Caco-2 (cell line): ENCODE data around the gene PRR29. TPM values are rescaled to one million over a fixed set of nuclear protein-coding genes. Genes with fewer than 3 reads are reported as not detected.

Experiments
- BruUV-seq: library from RNA; stranded (reverse); fragments of 400-500 nt; replicated peaks from 2 replicates; lab custom pipeline; 2021; lab: Mats Ljungman, UMichigan
- CTCF ChIA-PET: fragments of 300-600 bp; sonication (Branson Sonifier 250); formaldehyde crosslinking; loops from one replicate; lab custom pipeline; 2022; ENCODE audit warnings: antibody characterized with exemption; lab: Charles Lee
- POLR2A ChIA-PET: fragments of 300-600 bp; sonication (Branson Sonifier 250); formaldehyde crosslinking; loops from one replicate; lab custom pipeline; 2022; ENCODE audit warnings: antibody characterized with exemption; lab: Charles Lee
- DNase-seq, 2 experiments: peaks; one replicate each; pipeline versions ENCODE4 v3.0.0 to v3.0.0-alpha.2; 2020 to 2022
- H3K27me3 ChIP-seq: replicated peaks from 2 replicates; pipeline ENCODE4 v1.6.0; 2011; ENCODE audit warnings: low read length; ENCODE audit not compliant: control insufficient read depth, insufficient read depth
- H3K36me3 ChIP-seq: 2 replicates; pipeline ENCODE4 v1.5.1; 2011; ENCODE audit warnings: low read length; ENCODE audit not compliant: control insufficient read depth, insufficient read depth
- H3K4me1 ChIP-seq: fragments of 250-450 bp; sonication (Bioruptor Pico); 2 replicates; pipeline ENCODE4 v1.5.1; 2020; ENCODE audit warnings: mild to moderate bottlenecking
- H3K4me3 ChIP-seq: 2 replicates; pipeline ENCODE4 v1.5.1; 2011; ENCODE audit warnings: low read depth, mild to moderate bottlenecking, control low read depth, low read length
- H3K9me3 ChIP-seq: fragments of 250-450 bp; sonication (Bioruptor Pico); 2 replicates; pipeline ENCODE4 v1.5.1; 2020; ENCODE audit warnings: mild to moderate bottlenecking, moderate library complexity
- H3K27ac Mint-ChIP-seq: one replicate; pipeline ENCODE4 v1.8.0; 2022; ENCODE audit warnings: mixed read lengths; ENCODE audit not compliant: unreplicated experiment
- H3K27me3 Mint-ChIP-seq: one replicate; pipeline ENCODE4 v1.8.0; 2022; ENCODE audit warnings: mixed read lengths; ENCODE audit not compliant: insufficient read depth, unreplicated experiment
- H3K36me3 Mint-ChIP-seq: one replicate; pipeline ENCODE4 v1.8.0; 2022; ENCODE audit warnings: mild to moderate bottlenecking, mixed read lengths; ENCODE audit not compliant: insufficient read depth, unreplicated experiment
- H3K4me1 Mint-ChIP-seq: one replicate; pipeline ENCODE4 v1.8.0; 2022; ENCODE audit warnings: low read depth, mixed read lengths; ENCODE audit not compliant: unreplicated experiment
- H3K4me3 Mint-ChIP-seq: one replicate; pipeline ENCODE4 v1.8.0; 2022; ENCODE audit warnings: mild to moderate bottlenecking, moderate library complexity, mixed read lengths; ENCODE audit not compliant: unreplicated experiment
- H3K9me3 Mint-ChIP-seq: one replicate; pipeline ENCODE4 v1.8.0; 2022; ENCODE audit warnings: mixed read lengths; ENCODE audit not compliant: unreplicated experiment
- intact Hi-C: fragments of 100-400 bp; cut with micrococcal nuclease; formaldehyde crosslinking; loops from one replicate; pipeline ENCODE4 v1.10.0; 2022; ENCODE audit not compliant: unreplicated experiment
- total RNA-seq: library from RNA; stranded (reverse); gene quantifications from 2 replicates; pipeline ENCODE4 v1.2.3, GENCODE V29; 2022
- TF ChIP-seq, protein P1 (sequence below), 2 experiments: fragments of 200-600 bp in 1 of 2; IDR thresholded peaks; 1 replicate in 1 of 2; 2 replicates in 1 of 2; pipeline versions ENCODE4 v1.5.1 to v1.8.0; 2011 to 2022; ENCODE audit warnings: antibody characterized with exemption in 1 of 2, control low read depth in 1 of 2, inconsistent platforms in 1 of 2, low read depth in 1 of 2, low read length in 1 of 2, mild to moderate bottlenecking in 1 of 2, moderate library complexity in 1 of 2; ENCODE audit not compliant: insufficient read depth in 1 of 2, severe bottlenecking in 1 of 2, unreplicated experiment in 1 of 2

PRR29 gene
- total RNA-seq, 1 experiment from 2014 or later: not detected

DNA sequence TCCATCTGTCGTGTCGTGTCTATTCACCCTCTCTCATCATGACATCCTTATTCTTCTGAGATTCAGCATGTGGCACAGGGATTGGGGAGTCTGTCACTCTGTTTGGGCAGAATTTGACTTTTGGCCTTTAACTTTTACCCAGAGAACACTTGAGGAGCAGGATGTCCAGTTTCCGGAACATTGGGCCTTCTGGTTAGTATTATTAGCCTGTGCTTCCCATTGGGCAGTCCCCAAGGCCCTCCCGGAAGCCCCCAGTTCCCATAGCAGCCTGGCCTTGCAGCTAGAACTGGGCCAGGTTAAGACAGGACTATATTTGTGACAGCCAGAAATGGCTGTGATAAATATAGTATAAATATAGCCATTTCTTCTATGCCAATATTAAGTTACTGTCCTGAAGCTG is 35.0 kb upstream of the PRR29 start:
- Mint-ChIP-seq H3K36me3 (no peaks in the 10 kb centered on the region), H3K27me3 (peaks cover 3% of the 10 kb centered on the region), H3K9me3 (no peaks in the 10 kb centered on the region), H3K4me1 (no peaks in the 10 kb centered on the region), H3K4me3 (no peak overlapping the region), H3K27ac (no peak overlapping the region)
- BruUV-seq: no TSS peak
- ChIA-PET CTCF (interaction anchor here (1.8 kb wide), 1 partner anchor 17 kb away, joined by 5 read pairs; no protein-coding TSS in a partner anchor), POLR2A (no interaction called here)
- Histone ChIP-seq H3K27me3 (no peaks in the 10 kb centered on the region; the same call in 1 of the 2 replicates), H3K4me3 (no peak overlapping the region), H3K9me3 (no peaks in the 10 kb centered on the region), H3K36me3 (no peaks in the 10 kb centered on the region), H3K4me1 (no peaks in the 10 kb centered on the region)
- TF ChIP-seq, protein P1, sequence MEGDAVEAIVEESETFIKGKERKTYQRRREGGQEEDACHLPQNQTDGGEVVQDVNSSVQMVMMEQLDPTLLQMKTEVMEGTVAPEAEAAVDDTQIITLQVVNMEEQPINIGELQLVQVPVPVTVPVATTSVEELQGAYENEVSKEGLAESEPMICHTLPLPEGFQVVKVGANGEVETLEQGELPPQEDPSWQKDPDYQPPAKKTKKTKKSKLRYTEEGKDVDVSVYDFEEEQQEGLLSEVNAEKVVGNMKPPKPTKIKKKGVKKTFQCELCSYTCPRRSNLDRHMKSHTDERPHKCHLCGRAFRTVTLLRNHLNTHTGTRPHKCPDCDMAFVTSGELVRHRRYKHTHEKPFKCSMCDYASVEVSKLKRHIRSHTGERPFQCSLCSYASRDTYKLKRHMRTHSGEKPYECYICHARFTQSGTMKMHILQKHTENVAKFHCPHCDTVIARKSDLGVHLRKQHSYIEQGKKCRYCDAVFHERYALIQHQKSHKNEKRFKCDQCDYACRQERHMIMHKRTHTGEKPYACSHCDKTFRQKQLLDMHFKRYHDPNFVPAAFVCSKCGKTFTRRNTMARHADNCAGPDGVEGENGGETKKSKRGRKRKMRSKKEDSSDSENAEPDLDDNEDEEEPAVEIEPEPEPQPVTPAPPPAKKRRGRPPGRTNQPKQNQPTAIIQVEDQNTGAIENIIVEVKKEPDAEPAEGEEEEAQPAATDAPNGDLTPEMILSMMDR (IDR thresholded peaks at IDR 0.05; ENCODE audit: insufficient read depth in 1 of 2, low read depth in 1 of 2, low read length in 1 of 2, severe bottlenecking in 1 of 2, unreplicated experiment in 1 of 2): no peak
- intact Hi-C loops: no loop called here
- no peak for DNase-seq

DNA sequence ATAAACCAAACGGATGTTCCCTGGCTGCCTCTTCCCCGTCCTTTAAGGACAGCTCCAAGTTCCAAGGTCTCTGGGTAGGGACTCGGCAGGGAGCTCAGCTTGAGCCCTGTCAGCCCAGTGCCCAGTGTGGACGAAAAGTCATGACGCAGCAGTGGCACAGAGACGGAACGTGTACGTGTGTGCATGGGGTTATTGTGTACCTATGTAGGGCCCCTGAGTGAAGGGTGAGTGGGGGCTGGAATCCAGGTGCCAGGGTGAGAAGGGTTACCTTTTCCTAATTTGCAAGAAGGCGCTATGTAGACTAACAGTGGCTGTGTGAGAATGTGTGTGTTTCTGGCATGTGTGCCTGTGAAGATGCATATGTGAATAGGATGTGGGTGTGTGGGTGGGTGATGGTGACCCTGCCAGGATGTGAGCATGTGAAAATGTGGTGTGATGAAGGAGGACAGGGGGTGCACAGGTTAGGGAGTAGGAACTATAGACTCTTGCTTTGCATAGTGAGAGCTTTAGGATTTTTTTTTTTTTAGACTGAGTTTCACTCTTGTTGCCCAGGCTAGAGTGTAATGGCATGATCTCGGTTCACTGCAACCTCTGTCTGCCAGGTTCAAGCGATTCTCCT is 31.4 kb upstream of the PRR29 start:
- intact Hi-C loops: no loop called here
- H3K27me3 ChIP-seq: no peaks in the 10 kb centered on the region; the same call in 1 of the 2 replicates
- BruUV-seq: no TSS peak
- H3K4me3 ChIP-seq: no peak overlapping the region
- no peak overlapping the region for H3K4me3 Mint-ChIP-seq
- TF ChIP-seq, protein P1 (IDR thresholded peaks at IDR 0.05; ENCODE audit: insufficient read depth in 1 of 2, low read depth in 1 of 2, low read length in 1 of 2, severe bottlenecking in 1 of 2, unreplicated experiment in 1 of 2): no peak
- DNase-seq: no peak
- no peaks in the 10 kb centered on the region for H3K9me3 Mint-ChIP-seq
- no peaks in the 10 kb centered on the region for H3K36me3 Mint-ChIP-seq
- peaks cover 6% of the 10 kb centered on the region for H3K27me3 Mint-ChIP-seq
- no peaks in the 10 kb centered on the region for H3K9me3 ChIP-seq
- POLR2A ChIA-PET: no interaction called here
- no peaks in the 10 kb centered on the region for H3K4me1 Mint-ChIP-seq
- no peak overlapping the region for H3K27ac Mint-ChIP-seq
- no peaks in the 10 kb centered on the region for H3K36me3 ChIP-seq
- CTCF ChIA-PET: no interaction called here
- H3K4me1 ChIP-seq: no peaks in the 10 kb centered on the region

DNA sequence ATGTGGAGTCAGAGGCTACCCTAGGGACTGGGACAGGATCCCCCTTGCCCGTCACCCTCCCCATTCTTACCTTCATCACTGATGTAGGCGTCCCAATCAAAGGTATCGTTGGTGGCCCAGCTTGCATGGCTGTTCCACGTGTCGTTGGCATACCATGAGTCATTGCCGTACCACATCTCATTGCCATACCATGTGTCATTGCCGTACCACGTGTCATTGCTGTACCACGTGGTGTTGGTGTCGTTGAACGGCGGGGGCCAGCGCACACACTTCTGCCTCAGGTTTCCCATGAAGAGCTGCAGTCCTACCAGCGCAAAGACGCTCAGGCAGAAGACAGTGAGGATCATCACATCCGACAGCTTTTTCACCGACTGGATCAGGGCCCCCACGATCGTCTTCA is 30.2 kb upstream of the PRR29 start:
- DNase-seq: no peak
- Histone ChIP-seq H3K4me3 (no peak overlapping the region), H3K9me3 (no peaks in the 10 kb centered on the region), H3K4me1 (no peaks in the 10 kb centered on the region), H3K27me3 (no peaks in the 10 kb centered on the region), H3K36me3 (no peaks in the 10 kb centered on the region)
- Mint-ChIP-seq H3K36me3 (no peaks in the 10 kb centered on the region), H3K27ac (no peak overlapping the region), H3K27me3 (peaks cover 10% of the 10 kb centered on the region), H3K4me3 (no peak overlapping the region), H3K9me3 (no peaks in the 10 kb centered on the region), H3K4me1 (no peaks in the 10 kb centered on the region)
- ChIA-PET POLR2A (no interaction called here), CTCF (interaction anchor here (0.6 kb wide), 1 partner anchor 68 kb away, joined by 3 read pairs; no protein-coding TSS in a partner anchor)
- intact Hi-C loops: no loop called here
- BruUV-seq: no TSS peak
- TF ChIP-seq, protein P1 (IDR thresholded peaks at IDR 0.05; ENCODE audit: insufficient read depth in 1 of 2, low read depth in 1 of 2, low read length in 1 of 2, severe bottlenecking in 1 of 2, unreplicated experiment in 1 of 2): no peak
